ENCODE data around the gene APBA1.

GRCh38 chr9:69485466-69485865, 186.7 kb downstream of the APBA1 start:
- TF ChIP-seq CTCF (IDR thresholded peaks at IDR 0.05; ENCODE audit: insufficient read depth, low read depth, low read length) (no peak), EZH2 (IDR thresholded peaks at IDR 0.05; ENCODE audit: insufficient read depth, low read length) (no peak)

All from astrocyte (in vitro differentiated cells and primary cell).